ENCODE results near the gene TEKT5.

GRCh38 chr16:10609402-10609774 is 85.3 kb downstream of the TEKT5 start:
- no peak for TF ChIP-seq POLR2A (IDR thresholded peaks at IDR 0.05)
- TF ChIP-seq CTCF (IDR thresholded peaks at IDR 0.05), result no peak

All from uterus (tissue), 2 donors.